ENCODE measurements around the gene SMTN.

SMTN gene

DNA sequence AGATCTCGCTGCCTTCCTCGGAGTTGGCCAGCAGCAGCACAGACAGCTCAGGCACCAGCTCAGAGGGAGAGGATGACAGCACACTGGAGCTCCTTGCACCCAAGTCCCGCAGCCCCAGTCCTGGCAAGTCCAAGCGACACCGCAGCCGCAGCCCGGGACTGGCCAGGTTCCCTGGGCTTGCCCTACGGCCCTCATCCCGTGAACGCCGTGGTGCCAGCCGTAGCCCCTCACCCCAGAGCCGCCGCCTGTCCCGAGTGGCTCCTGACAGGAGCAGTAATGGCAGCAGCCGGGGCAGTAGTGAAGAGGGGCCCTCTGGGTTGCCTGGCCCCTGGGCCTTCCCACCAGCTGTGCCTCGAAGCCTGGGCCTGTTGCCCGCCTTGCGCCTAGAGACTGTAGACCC is 52.8 kb downstream of the SMTN start:
- no peak for DNase-seq

GRCh38 chr22:31134688-31135087 is 53.6 kb downstream of the SMTN start:
- DNase-seq, result no peak

DNA sequence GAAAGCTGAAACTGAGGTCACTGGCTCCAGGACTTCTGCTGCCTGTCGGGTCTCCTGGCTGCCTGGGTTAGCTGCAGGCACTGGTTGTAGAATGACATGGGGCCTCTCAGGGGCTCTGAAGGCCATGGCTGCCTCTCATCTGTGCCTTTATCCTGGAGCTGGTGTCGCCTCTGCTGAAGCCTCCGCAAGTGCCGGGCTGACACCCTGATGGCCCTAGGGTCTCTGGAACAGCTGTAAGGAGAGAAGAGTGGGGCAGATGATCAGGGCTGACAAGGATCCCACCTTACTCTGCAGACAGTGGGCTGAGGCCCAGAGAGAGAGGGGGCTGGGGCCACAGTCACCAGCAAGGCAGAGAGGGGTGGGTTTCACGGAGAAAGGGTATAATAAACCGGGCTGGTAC is 54.6 kb downstream of the SMTN start:
- DNase-seq, result no peak

DNA sequence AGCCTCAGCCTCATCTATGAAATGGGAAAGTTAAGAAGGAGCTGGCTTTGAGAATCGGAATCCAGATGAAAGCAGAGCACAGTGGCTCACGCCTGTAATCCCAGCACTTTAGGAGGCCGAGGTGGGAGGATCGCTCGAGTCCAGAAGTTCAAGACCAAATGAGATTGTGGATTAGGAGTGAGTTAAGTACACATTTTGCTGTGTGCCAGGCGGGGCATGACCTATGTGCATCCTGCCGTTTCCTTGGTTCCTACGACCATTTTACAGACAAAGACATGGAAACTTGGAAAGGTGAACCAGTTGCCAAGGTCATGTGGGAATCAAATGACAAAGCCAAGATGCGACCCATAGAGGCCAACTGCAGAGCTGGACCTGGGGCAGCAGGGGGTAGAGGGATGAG is 55.0 kb downstream of the SMTN start:
- no peak for DNase-seq

DNA sequence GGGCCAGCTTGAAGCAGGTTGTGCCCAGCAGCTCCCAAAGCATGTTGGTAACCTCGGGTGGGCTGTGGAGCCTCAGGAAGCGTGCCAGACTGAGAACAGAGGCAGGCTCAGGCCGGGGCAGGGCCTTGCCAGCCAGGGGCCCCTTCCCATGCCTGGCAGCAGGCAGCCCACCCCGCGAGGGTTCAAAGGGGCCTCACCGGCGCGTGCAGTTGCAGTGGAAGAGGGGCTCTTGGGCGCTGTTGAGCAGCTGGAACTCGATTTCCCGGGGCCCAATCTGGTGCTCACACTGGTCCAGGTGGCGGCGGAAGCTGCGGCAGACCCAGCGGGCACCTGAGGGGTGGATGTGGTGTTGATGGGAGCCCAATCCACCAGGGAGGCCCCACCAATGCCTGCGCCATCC is 55.6 kb downstream of the SMTN start:
- no peak for DNase-seq

DNA sequence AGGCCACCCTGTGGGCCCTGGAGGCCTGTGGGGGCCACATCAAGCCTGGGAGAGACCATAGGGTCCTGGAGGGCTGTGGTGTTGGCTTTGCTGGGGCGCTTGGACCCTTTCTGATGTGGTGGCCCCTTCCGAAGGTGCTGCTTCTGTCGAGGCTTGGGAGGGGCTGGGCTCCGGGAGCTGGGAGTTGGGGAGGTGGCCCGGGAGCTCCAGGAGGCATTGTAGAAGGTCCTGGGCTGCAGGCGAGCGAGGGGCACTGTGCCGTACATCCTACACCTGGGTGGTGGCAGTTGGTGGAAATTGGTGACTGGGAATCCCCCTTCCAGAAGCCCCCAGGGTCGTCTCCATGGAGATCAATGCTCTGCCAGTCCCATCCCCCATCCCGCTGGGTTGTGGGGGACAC is 56.6 kb downstream of the SMTN start:
- no peak for DNase-seq

DNA sequence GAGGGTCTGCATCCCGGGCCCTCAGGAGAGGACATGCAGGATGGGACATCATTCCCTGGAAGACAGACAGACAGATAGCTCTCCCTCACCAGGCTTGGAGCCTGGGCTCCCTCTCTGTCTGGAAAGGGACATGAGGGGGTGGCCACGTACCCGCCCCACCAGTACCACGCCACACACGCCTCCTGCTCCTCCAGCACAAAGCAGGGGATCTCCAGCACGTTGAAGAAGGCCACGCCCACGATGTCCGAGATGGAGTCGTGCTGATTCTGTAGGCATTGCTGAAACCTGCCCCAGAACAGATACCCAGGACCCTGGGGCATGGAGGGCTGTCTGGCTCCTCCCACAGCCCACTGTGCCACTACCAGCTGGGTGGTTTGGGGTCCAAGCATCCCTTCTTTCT is 57.0 kb downstream of the SMTN start:
- DNase-seq, result no peak

- no peak for DNase-seq
These were observed 57.9 kb downstream of the SMTN start for GRCh38 chr22:31139066-31139465.

DNA sequence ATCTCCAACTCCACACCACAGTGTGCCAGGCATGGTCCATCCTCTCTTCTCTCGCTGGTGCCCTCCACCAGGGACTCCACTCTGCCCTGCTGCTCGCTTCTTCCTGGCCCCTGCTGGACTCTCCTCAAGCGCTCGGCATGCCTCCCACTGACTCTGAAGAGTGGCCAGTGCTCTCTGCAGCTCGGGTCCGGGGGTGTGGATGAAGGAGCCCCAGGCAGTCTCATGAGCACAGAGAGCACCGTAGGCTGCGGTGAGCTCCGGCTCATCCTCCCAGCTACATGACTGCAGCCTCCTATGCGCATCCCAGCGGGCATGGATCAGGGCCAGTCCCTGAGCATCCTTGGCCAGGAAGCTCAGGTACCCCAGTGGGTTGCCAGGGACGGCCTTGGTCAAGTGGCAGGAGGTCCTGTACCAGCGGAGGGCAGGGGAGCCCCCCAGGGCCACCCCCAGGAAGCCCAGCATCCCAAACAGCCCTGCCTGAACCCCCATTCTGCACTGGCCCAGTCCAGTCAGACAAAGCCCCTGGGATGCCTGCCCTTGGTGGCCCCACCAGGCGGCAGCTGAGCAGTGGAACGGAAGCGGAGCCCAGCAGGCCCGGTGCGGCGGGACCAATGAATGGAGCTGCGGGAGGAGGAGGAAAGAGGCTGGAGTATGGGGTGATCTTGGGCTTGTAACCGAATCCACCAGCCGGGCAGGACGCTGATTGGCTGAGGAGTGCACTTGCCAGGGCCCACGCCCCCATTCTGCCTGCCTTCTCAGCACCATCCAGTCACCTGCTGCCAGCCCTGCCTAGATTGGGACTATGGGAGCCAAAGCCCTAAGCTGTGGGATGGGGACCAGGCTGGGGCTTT is 59.0 kb downstream of the SMTN start, which contains the start of gene PLA2G3:
Gene PLA2G3 (minus strand): TSS at position 643 of the 851 bp plus-strand sequence. CDS start 154 bp downstream, at position 489.
- DNase-seq, result no peak

DNA sequence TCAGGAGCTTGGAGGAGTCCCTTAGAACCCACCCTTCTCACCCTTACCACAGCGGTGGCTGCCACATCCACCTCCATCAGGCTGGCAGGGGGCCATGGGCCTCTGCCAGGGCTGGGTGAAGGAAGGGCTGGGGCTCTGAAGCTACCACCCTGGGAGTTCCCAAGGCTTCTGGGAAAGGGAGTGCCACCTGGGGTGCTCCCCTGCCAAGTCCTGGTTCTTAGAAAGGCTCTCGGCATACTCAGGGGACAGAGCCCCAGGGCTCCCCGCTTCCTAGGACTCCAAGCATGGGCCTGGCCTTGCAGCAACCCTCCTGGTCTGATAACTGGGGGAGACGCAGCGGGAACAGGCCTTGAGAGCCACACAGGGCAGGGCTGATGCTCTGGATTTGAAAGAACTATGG is 59.6 kb downstream of the SMTN start:
- no peak for DNase-seq

GRCh38 chr22:31141551-31141950 is 60.4 kb downstream of the SMTN start:
- no peak for DNase-seq

GRCh38 chr22:31142285-31142684 is 61.2 kb downstream of the SMTN start:
- DNase-seq, result no peak

GRCh38 chr22:31143038-31143437 is 61.9 kb downstream of the SMTN start:
- DNase-seq, result no peak

- no peak for DNase-seq
These were observed 62.4 kb downstream of the SMTN start for GRCh38 chr22:31143537-31143936.

DNA sequence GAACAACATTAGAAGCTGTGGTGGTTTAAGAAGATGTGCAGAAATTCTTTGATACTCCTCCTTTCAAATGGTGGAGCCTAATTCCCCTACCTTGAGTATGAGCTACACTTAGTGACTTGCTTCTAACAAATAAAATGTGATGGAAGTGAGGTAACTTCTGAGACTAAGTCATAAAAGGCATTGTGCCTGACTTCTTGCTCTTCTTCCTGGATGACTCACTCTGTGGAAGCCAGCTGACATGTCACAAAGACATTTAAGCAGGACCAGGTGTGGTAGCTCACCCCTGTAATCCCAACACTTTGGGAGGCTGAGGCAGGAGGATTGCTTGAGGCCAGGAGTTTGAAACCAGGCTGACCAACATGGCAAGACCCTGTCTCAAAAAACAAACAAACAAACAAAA is 63.1 kb downstream of the SMTN start:
- no peak for DNase-seq

- no peak for DNase-seq
These were observed 67.4 kb downstream of the SMTN start for GRCh38 chr22:31148488-31148887.

DNA sequence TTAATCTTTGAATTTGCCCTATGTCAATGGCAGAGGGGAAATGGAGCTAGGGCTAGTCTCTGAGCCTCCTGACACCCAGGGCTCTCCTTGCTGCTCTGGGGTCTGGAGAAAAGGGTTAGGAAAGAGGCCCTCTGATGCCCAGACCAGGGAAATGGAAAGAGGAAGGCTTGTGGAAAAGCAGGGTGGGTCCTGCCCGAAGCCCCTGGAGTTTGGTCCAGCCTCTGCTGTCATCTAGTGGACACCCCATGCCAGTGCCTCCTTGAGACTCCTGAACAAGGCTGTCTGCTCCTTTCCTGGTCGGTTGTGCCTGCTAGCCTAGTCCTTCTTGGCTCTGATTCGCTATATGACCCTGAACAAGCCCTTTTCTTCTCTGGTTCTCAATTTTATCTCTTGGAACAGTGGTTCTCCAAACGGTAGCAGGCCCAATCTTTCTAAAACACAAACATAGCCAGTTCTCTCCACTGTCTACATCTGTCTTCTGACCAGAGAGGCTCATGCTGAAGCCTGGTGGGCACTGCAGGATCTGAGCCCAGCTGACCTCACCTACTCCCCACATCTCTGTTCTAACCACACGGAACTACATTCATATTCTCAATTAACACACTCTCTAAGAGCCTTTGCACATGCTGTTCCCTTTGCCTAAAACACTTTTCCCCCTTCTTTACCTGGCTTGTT is 68.0 kb downstream of the SMTN start:
- no peak for DNase-seq

GRCh38 chr22:31150615-31151014 is 69.5 kb downstream of the SMTN start:
- no peak for DNase-seq

DNA sequence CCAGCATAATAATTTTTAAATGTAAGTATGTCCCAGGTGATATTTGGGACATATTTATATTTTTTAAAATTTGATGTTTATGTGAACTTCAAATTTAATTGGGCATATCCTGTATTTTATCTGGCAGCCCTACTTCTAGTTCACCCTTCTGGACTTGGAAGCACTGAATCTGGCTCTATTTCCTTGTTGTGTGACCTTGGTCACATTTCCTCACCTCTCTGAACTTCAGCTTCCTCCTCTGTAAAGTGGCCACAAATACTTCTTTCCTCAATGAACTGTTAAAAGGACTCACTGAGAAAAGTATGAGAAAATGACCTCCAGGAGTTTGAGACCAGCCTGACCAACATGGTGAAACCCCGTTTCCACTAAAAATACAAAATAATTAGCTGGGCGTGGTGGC is 70.8 kb downstream of the SMTN start:
- no peak for DNase-seq

DNA sequence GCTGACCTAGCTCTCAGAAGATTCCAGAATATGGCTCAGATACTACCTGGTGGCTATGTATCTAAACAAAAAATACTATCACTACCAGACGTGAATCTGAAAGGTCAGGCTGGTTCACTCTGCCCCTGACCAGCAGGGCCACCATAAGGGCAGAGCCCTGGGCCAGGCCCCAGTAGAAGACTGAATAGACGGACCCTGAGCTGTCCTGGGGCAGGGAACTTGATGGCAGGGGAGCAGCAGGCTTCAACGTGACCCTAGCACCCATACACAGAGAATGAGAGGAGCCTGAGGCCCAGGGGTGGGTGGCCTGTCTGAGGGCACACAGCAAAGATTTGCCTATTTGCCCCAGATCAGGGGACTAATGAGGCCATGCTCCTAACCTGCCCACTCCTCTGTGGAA is 72.2 kb downstream of the SMTN start:
- DNase-seq, result no peak

Data from activated CD8-positive, alpha-beta memory T cell treated with anti-CD3 and anti-CD28 coated beads for 24 hours (primary cell).